HG03060 (cell line): ENCODE measurements around the gene STK32C.

Source experiments
- ATAC-seq: cut with Tn5 transposase; IDR thresholded peaks from one replicate; pipeline ENCODE4 v1.9.1; 2021; ENCODE audit warnings: low read depth, moderate number of reproducible peaks; ENCODE audit not compliant: unreplicated experiment

Gene STK32C

GRCh38 chr10:132252412-132252811, 55.3 kb downstream of the STK32C start:
- no peak for ATAC-seq

GRCh38 chr10:132251928-132252327, 55.8 kb downstream of the STK32C start:
- no peak for ATAC-seq

- ATAC-seq, result no peak
Observed at GRCh38 chr10:132250481-132251475, 57.0 kb downstream of the STK32C start.

GRCh38 chr10:132249824-132250375, 57.9 kb downstream of the STK32C start:
- no peak for ATAC-seq

- ATAC-seq, result no peak
Observed at GRCh38 chr10:132249226-132249724, 58.5 kb downstream of the STK32C start.

- ATAC-seq, result no peak
Observed at GRCh38 chr10:132248455-132249225, 59.1 kb downstream of the STK32C start.

GRCh38 chr10:132247943-132248342, 59.8 kb downstream of the STK32C start:
- no peak for ATAC-seq

- no peak for ATAC-seq
Observed at GRCh38 chr10:132246296-132246695, 61.5 kb downstream of the STK32C start.

GRCh38 chr10:132245056-132245455, 62.7 kb downstream of the STK32C start:
- ATAC-seq, result no peak

- ATAC-seq, result no peak
Observed at GRCh38 chr10:132243626-132244025, 64.1 kb downstream of the STK32C start.

- no peak for ATAC-seq
Observed at GRCh38 chr10:132243141-132243540, 64.6 kb downstream of the STK32C start.

- ATAC-seq, result no peak
Observed at GRCh38 chr10:132242103-132242840, 65.5 kb downstream of the STK32C start.

GRCh38 chr10:132241496-132241895, 66.3 kb downstream of the STK32C start:
- no peak for ATAC-seq

GRCh38 chr10:132241086-132241485, 66.7 kb downstream of the STK32C start:
- no peak for ATAC-seq

- ATAC-seq, result no peak
Observed at GRCh38 chr10:132240581-132240980, 67.2 kb downstream of the STK32C start.

GRCh38 chr10:132240156-132240555, 67.6 kb downstream of the STK32C start:
- ATAC-seq, result no peak

- ATAC-seq, result no peak
Observed at GRCh38 chr10:132239126-132240031, 68.4 kb downstream of the STK32C start.

- no peak for ATAC-seq
Observed at GRCh38 chr10:132238371-132239125, 69.2 kb downstream of the STK32C start.
